ENCODE results near the gene LEKR1. TPM values are rescaled to one million over a fixed set of nuclear protein-coding genes. Genes with fewer than 3 reads are reported as not detected.
A peak's percentile ranks its signal among the peaks of the same experiment; 100 is the strongest.

LEKR1 gene
- total RNA-seq, 1 donor from 2014 or later: 0.57 TPM

- Mint-ChIP-seq H3K4me1 (ENCODE audit: low read depth) (peaks cover 22% of the 10 kb centered on the region), H3K36me3 (ENCODE audit: low read depth) (peaks cover 3% of the 10 kb centered on the region), H3K4me3 (no peak overlapping the region), H3K9me3 (no peaks in the 10 kb centered on the region), H3K27me3 (ENCODE audit: insufficient read depth) (peaks cover 2% of the 10 kb centered on the region), H3K27ac (no peak overlapping the region)
- no peak for DNase-seq (ENCODE audit: low spot score)
- intact Hi-C loops (cut with micrococcal nuclease): no loop called here
Observed at GRCh38 chr3:157065201-157065600, 239.0 kb downstream of the LEKR1 start.

GRCh38 chr3:157066335-157067098 lies 240.4 kb downstream of the LEKR1 start:
- H3K4me1 Mint-ChIP-seq (ENCODE audit: low read depth): peaks cover 30% of the 10 kb centered on the region
- no peak overlapping the region for H3K4me3 Mint-ChIP-seq
- intact Hi-C loops (cut with micrococcal nuclease): no loop called here
- H3K36me3 Mint-ChIP-seq (ENCODE audit: low read depth): peaks cover 3% of the 10 kb centered on the region
- H3K9me3 Mint-ChIP-seq: no peaks in the 10 kb centered on the region
- H3K27me3 Mint-ChIP-seq (ENCODE audit: insufficient read depth): peaks cover 2% of the 10 kb centered on the region
- DNase-seq (ENCODE audit: low spot score): no peak
- H3K27ac Mint-ChIP-seq: no peak overlapping the region

- no peak overlapping the region for H3K27ac Mint-ChIP-seq
- H3K27me3 Mint-ChIP-seq (ENCODE audit: insufficient read depth): peaks cover 2% of the 10 kb centered on the region
- H3K36me3 Mint-ChIP-seq (ENCODE audit: low read depth): peaks cover 3% of the 10 kb centered on the region
- peak; percentile 32 for DNase-seq (ENCODE audit: low spot score)
- H3K4me3 Mint-ChIP-seq: no peak overlapping the region
- H3K4me1 Mint-ChIP-seq (ENCODE audit: low read depth): peaks cover 36% of the 10 kb centered on the region
- intact Hi-C loops (cut with micrococcal nuclease): no loop called here
- no peaks in the 10 kb centered on the region for H3K9me3 Mint-ChIP-seq
Observed at GRCh38 chr3:157067114-157067513, 241.0 kb downstream of the LEKR1 start.

- H3K4me3 Mint-ChIP-seq: no peak overlapping the region
- intact Hi-C loops (cut with micrococcal nuclease): no loop called here
- no peak for DNase-seq (ENCODE audit: low spot score)
Observed at GRCh38 chr3:157069406-157069805, 243.3 kb downstream of the LEKR1 start.

GRCh38 chr3:157069846-157070677 lies 243.9 kb downstream of the LEKR1 start:
- DNase-seq (ENCODE audit: low spot score): no peak
- Mint-ChIP-seq H3K36me3 (ENCODE audit: low read depth) (no peaks in the 10 kb centered on the region), H3K27me3 (ENCODE audit: insufficient read depth) (peaks cover under 1% of the 10 kb centered on the region), H3K9me3 (no peaks in the 10 kb centered on the region), H3K4me1 (ENCODE audit: low read depth) (peaks cover 39% of the 10 kb centered on the region), H3K27ac (no peak overlapping the region), H3K4me3 (no peak overlapping the region)
- intact Hi-C loops (cut with micrococcal nuclease): no loop called here

More at GRCh38 chr3:157069406-157069805, 243.3 kb downstream of the LEKR1 start:
- Mint-ChIP-seq H3K4me1 (ENCODE audit: low read depth) (peaks cover 36% of the 10 kb centered on the region), H3K9me3 (no peaks in the 10 kb centered on the region), H3K36me3 (ENCODE audit: low read depth) (no peaks in the 10 kb centered on the region), H3K27me3 (ENCODE audit: insufficient read depth) (peaks cover 2% of the 10 kb centered on the region), H3K27ac (no peak overlapping the region)

- H3K4me1 Mint-ChIP-seq (ENCODE audit: low read depth): peaks cover 45% of the 10 kb centered on the region
- no peaks in the 10 kb centered on the region for H3K27me3 Mint-ChIP-seq (ENCODE audit: insufficient read depth)
- intact Hi-C loops (cut with micrococcal nuclease): no loop called here
- no peak overlapping the region for H3K27ac Mint-ChIP-seq
- no peak overlapping the region for H3K4me3 Mint-ChIP-seq
- no peaks in the 10 kb centered on the region for H3K36me3 Mint-ChIP-seq (ENCODE audit: low read depth)
- DNase-seq (ENCODE audit: low spot score): no peak
- no peaks in the 10 kb centered on the region for H3K9me3 Mint-ChIP-seq
Observed at GRCh38 chr3:157070678-157070999, 244.5 kb downstream of the LEKR1 start.

GRCh38 chr3:157071744-157072525 lies 245.8 kb downstream of the LEKR1 start:
- peaks cover 43% of the 10 kb centered on the region for H3K4me1 Mint-ChIP-seq (ENCODE audit: low read depth)
- no peak overlapping the region for H3K4me3 Mint-ChIP-seq
- no peak for DNase-seq (ENCODE audit: low spot score)
- no peaks in the 10 kb centered on the region for H3K36me3 Mint-ChIP-seq (ENCODE audit: low read depth)
- intact Hi-C loops (cut with micrococcal nuclease): no loop called here
- H3K27me3 Mint-ChIP-seq (ENCODE audit: insufficient read depth): no peaks in the 10 kb centered on the region
- H3K27ac Mint-ChIP-seq: no peak overlapping the region
- H3K9me3 Mint-ChIP-seq: no peaks in the 10 kb centered on the region

GRCh38 chr3:157073810-157074209 lies 247.7 kb downstream of the LEKR1 start:
- Mint-ChIP-seq H3K36me3 (ENCODE audit: low read depth) (no peaks in the 10 kb centered on the region), H3K9me3 (no peaks in the 10 kb centered on the region), H3K27me3 (ENCODE audit: insufficient read depth) (no peaks in the 10 kb centered on the region), H3K27ac (no peak overlapping the region), H3K4me3 (no peak overlapping the region), H3K4me1 (ENCODE audit: low read depth) (peaks cover 47% of the 10 kb centered on the region)
- intact Hi-C loops (cut with micrococcal nuclease): no loop called here
- no peak for DNase-seq (ENCODE audit: low spot score)

- H3K27me3 Mint-ChIP-seq (ENCODE audit: insufficient read depth): no peaks in the 10 kb centered on the region
- DNase-seq (ENCODE audit: low spot score): no peak
- no peaks in the 10 kb centered on the region for H3K36me3 Mint-ChIP-seq (ENCODE audit: low read depth)
- H3K9me3 Mint-ChIP-seq: no peaks in the 10 kb centered on the region
- H3K27ac Mint-ChIP-seq: no peak overlapping the region
- H3K4me3 Mint-ChIP-seq: no peak overlapping the region
- intact Hi-C loops (cut with micrococcal nuclease): no loop called here
- H3K4me1 Mint-ChIP-seq (ENCODE audit: low read depth): peaks cover 44% of the 10 kb centered on the region
Observed at GRCh38 chr3:157074490-157074889, 248.3 kb downstream of the LEKR1 start.

- Mint-ChIP-seq H3K27ac (no peak overlapping the region), H3K27me3 (ENCODE audit: insufficient read depth) (no peaks in the 10 kb centered on the region), H3K4me1 (ENCODE audit: low read depth) (peaks cover 42% of the 10 kb centered on the region), H3K36me3 (ENCODE audit: low read depth) (no peaks in the 10 kb centered on the region), H3K4me3 (no peak overlapping the region), H3K9me3 (no peaks in the 10 kb centered on the region)
- no peak for DNase-seq (ENCODE audit: low spot score)
- intact Hi-C loops (cut with micrococcal nuclease): no loop called here
Observed at GRCh38 chr3:157074981-157075380, 248.8 kb downstream of the LEKR1 start.

- Mint-ChIP-seq H3K4me3 (no peak overlapping the region), H3K9me3 (no peaks in the 10 kb centered on the region), H3K27me3 (ENCODE audit: insufficient read depth) (no peaks in the 10 kb centered on the region), H3K36me3 (ENCODE audit: low read depth) (no peaks in the 10 kb centered on the region), H3K4me1 (ENCODE audit: low read depth) (peaks cover 42% of the 10 kb centered on the region), H3K27ac (no peak overlapping the region)
- intact Hi-C loops (cut with micrococcal nuclease): no loop called here
- no peak for DNase-seq (ENCODE audit: low spot score)
Observed at GRCh38 chr3:157075693-157076420, 249.7 kb downstream of the LEKR1 start.

- intact Hi-C loops (cut with micrococcal nuclease): no loop called here
- DNase-seq (ENCODE audit: low spot score): no peak
- Mint-ChIP-seq H3K27ac (no peak overlapping the region), H3K4me3 (no peak overlapping the region), H3K36me3 (ENCODE audit: low read depth) (no peaks in the 10 kb centered on the region), H3K4me1 (ENCODE audit: low read depth) (peaks cover 43% of the 10 kb centered on the region), H3K9me3 (no peaks in the 10 kb centered on the region), H3K27me3 (ENCODE audit: insufficient read depth) (no peaks in the 10 kb centered on the region)
Observed at GRCh38 chr3:157077565-157077991, 251.4 kb downstream of the LEKR1 start.
